ENCODE data around the gene SULT1C2. TPM values are rescaled to one million over a fixed set of nuclear protein-coding genes. Genes with fewer than 3 reads are reported as not detected.

The SULT1C2 gene
- total and polyA plus RNA-seq, 2 of the 8 experiments (the other 6 are each of a cell fraction or from before 2014, with no cell fraction given) = 2.2 to 2.8 TPM

GRCh38 chr2:108348816-108349570 lies 60.3 kb downstream of the SULT1C2 start (continued):
- TF ChIP-seq RNF2 (IDR thresholded peaks at IDR 0.05; ENCODE audit: borderline replicate concordance, low read depth, low read length, missing control alignments, poor library complexity, severe bottlenecking) (no peak), CHD1 (IDR thresholded peaks at IDR 0.05; ENCODE audit: low read depth, low read length) (no peak), EGR1 (IDR thresholded peaks at IDR 0.05; ENCODE audit: borderline replicate concordance, low read depth, low read length) (no peak), TBP (IDR thresholded peaks at IDR 0.05; ENCODE audit: low read depth, low read length) (no peak), RBBP5 (IDR thresholded peaks at IDR 0.05; ENCODE audit: borderline replicate concordance, low read depth, low read length) (no peak), CTCF (IDR thresholded peaks at IDR 0.05; ENCODE audit: control extremely low read depth in 1 of 3, insufficient read depth in 1 of 3, low read depth in 1 of 3, low read length in 3 of 3) (no peak), NRF1 (IDR thresholded peaks at IDR 0.05; ENCODE audit: low read depth, low read length) (no peak), NANOG (IDR thresholded peaks at IDR 0.05; ENCODE audit: insufficient read depth, low read depth, low read length, poor library complexity, severe bottlenecking) (no peak), ASH2L (IDR thresholded peaks at IDR 0.05; ENCODE audit: low read length) (no peak), CBX5 (IDR thresholded peaks at IDR 0.05; ENCODE audit: low read depth, low read length) (no peak), CBX8 (IDR thresholded peaks at IDR 0.05; ENCODE audit: borderline replicate concordance, low read depth, low read length) (no peak)

All from H1 (cell line).